Suppressor macrophage (primary cell): ENCODE data around the gene AVPR2.
A peak's percentile ranks its signal among the peaks of the same experiment; 100 is the strongest.

Source experiments
- DNase-seq, 4 experiments: peaks; one replicate each; pipeline ENCODE4 v3.0.0-alpha.2; 2020 to 2022

Gene AVPR2

DNA sequence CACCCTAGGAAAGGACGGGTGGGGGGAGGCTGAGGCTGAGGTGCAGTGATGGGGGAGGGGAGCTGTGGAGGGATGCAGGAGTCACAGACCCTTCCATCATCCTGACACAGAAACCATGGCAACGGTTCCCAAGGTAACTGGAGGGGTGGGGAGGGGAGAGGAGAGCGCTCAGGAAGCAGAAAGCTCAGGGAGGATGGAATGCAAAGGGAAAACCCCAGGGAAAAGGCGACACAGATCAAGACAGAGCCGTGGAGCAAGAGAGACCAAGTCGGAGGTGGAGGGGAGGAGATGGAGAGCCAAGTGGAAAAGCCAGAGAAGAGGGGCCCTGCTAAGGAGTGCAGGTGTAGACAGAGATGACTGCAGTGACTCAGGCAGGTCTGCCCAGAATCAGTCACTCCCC is 33.0 kb upstream of the AVPR2 start:
- no peak for DNase-seq

DNA sequence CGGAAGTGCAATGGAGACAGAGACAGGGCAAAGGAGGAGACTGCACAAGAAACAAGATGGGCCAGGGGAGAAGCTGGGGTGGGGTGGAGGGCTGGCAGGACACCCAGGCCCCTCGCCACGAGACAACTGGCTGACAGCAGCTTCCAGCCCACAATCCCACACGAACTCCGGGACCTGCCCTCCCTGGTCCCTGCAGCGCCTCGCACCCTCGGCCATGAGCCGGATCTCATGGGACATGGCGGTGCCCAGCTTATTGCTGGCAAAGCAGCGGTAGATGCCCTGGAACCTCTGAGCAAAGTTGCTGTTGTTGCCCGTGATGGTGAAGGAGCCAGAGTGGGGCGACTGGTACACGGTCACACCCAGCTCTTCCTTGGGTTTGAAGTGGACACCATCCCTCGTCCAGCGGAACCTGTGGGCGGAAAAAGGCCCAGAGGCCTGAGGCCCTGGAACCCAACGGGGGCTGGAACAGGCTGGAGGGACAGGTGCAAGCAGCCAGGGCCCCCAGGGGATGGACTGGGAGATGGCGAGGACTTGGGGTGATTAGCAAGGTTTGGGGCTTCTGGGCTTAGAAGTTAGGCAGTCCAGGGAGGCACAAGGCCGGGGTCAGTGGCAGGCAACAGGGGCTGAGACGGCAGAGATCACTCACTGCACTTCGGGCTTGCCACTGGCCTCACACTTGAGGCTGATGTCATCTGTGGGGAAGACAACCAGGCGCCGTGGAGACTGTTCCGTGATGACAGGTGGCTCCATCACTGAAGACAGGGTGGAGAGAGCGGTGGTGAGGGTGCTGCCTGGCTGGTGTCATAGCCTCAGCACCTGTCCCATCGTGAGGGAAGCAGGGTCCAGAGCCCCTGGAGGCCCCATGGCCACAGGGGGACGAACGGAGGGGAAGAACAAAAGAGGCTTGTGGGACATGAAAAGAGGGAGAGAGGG is 32.3 kb upstream of the AVPR2 start:
- DNase-seq, result no peak

DNA sequence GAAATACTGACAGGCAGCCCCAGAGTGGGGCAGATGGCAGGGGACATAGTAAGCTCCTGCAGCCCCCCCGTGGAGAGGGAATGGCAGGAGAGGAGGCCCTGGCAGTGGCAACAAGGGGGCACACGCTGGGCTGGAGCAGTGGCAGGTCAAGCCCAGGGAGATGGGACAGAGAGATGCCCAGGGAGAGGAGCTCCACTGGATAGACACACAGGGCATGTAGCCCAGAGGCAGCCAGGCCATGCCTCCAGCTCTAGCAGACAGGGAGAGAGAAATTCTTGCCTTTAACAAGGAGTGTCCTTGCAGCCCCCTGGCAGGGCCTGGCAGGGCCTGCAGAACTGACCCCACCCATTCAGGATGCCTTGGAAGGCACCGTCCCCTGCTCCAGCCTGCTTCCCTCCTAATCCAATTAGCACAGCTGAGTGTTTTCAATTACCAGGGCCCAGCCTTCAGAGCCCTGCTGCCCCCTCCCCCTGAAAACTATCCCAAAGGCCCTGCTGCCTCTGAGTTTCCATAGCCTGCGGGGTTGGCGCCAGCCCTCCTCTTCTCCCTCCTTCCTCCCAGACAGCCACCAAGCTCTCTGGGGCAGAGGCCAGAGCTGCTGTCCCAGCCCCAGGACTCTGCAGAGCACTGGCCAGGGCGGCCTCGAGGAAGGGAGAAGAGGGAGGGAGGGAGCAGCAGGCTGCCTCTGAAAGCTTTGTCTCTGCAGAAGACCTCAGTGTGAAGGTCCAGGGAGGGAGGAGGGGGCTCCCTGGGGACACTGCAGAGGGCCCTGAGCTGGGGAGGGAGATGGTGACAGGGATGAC is 31.0 kb upstream of the AVPR2 start:
- DNase-seq, result no peak

DNA sequence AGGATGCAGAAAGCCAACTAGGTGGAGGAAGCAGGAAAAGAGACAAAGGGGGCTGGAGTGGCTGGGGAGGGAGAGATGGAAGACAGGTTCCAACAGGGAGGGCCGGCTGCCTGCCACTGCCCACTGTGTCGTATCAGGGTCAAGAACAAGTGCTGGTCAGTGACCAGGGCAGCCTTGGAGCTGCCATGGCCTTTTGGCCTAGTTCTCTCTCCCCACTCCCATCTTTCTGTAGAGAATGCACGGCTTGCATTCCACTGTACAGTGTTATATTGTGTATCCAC is 30.4 kb upstream of the AVPR2 start:
- DNase-seq, result no peak

DNA sequence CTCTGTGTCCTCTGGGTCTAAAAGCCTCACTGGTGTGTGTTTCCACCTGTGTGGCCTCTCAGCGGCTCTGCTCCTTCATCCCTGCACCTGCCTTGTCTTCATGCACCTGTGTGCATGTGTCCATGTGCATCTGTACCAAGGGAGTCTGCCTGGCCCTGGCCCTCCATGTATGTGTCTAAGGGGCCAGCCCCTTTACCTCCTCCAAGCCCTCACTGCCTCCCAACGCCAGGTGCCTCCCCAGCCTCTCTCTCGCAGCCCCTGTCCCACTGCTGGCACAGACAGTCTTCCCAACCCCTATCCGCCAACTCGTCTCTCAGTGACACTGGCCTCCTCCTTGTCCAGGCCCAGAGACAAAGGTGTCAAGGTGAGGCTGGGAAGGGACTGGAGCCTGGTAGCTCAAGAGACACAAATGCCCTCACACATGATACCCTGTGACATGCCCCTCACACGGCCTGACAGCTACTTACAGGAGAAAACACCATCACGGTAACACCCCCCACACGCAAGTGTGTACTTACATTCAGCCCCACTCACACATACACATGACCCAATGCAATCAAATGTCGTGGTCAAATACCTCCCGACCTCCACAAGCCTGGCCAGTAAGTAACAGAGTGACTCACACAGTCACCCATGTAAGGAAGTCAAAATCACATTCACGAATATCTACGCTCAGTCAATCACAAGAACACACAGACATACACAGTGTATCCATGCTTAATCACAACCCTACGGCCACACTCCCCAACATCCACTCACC is 29.9 kb upstream of the AVPR2 start:
- DNase-seq, result no peak

DNA sequence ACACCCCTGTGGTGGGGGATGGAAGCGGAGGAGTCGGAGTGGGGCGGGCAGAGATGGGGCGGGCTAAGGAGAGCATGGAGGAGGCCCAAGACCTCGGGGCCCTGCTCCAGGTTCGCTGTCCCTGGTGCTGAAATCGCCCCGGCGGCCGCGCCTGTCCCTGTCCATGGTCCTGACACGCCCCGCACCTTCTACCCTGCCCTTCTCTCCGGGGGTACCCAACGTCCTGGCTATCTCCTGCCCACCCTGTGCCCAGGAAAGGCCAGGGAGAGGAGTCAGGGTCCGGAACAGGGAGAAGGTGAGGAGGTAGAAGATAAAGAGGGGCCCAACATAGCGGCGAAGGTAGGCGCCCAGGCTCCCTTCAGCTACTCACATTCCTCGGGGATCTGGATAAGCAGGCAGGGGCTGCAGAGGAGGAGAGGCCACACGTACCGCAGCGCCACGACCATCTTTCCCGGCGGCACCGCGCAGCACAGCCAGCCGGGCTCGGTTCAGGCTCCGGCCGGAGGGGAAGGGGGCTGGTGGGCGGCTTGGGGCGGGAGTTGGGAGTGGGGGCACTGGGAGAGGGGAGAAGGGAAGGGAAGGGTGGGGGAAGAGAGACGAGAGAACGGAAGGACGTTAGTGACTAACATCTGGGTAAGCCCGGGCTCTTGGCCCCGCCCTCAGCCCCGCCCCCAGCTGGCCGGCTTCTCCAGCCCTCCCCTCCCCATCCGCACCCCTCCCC is 28.9 kb upstream of the AVPR2 start:
- peak; percentile 43 to 70 (median 56) for DNase-seq

DNA sequence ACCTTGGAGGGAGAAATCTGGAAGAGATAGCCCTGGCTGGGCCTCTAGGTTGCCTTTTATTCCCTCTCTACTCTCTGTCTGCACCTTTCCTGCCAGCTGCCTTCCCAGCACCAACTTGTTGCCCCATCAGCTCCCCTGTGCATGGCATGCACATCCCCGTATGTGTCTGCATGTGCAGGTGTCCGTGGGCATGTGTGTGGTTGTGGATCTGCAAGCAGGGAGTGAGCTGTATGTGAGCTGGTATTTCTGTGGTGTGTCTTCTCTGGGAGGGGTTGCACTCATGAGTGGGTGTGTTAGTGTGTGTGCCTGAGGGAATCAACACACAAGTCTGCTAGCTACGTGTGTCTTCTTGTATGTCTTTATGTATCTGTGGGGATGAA is 28.4 kb upstream of the AVPR2 start:
- no peak for DNase-seq

DNA sequence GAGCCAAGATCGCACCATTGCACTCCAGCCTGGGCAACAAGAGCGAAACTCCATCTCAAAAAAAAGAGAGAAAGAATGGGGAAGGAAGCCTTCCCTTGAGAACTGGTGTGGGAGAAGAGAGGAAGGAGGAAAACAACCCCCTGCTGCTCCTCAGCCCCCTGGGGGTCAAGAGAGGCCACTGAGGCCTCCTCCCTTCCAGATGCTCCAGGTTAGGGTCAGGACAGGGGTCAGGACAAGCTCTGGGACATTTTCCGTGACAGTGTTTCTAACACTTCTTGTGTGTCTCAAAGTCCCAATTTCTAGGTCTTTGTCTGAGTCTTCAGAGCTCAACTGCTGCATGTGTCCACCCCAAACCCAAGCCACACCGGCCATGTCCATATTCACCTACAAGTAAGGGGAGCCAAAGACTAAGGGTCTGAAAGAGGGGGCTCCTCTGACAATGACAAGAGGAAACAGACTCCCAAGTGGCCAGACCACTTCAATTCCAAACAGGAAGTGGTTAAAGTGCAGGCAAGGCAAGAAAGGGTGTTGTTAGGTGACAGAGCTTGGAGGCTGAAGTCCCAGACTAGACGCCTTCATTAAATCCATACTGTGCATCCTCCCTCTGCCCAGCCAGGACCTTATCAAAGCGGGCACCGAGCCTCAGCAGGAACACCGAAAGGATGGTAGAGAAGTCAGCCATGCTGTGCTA is 26.8 kb upstream of the AVPR2 start:
- no peak for DNase-seq

DNA sequence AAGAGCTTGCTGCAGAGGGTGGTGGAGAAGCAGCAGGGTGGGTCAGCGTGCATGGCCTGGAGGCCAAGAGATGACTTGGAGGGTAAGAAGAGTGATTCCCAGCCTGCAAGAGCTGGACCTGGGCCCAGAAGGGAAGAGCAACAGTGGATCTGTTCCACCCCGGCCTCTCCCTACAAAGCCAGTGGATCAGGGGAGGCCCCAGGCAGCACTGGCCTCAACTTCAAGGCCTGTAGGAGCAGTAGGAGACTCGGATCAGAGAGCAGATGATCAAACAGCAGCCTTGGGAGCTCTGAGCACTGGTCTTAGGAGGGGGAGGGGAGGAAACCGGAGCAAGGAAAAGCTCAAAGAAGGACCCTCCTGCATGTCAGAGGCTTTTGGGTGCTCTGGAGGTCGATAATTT is 26.1 kb upstream of the AVPR2 start:
- DNase-seq, result no peak

DNA sequence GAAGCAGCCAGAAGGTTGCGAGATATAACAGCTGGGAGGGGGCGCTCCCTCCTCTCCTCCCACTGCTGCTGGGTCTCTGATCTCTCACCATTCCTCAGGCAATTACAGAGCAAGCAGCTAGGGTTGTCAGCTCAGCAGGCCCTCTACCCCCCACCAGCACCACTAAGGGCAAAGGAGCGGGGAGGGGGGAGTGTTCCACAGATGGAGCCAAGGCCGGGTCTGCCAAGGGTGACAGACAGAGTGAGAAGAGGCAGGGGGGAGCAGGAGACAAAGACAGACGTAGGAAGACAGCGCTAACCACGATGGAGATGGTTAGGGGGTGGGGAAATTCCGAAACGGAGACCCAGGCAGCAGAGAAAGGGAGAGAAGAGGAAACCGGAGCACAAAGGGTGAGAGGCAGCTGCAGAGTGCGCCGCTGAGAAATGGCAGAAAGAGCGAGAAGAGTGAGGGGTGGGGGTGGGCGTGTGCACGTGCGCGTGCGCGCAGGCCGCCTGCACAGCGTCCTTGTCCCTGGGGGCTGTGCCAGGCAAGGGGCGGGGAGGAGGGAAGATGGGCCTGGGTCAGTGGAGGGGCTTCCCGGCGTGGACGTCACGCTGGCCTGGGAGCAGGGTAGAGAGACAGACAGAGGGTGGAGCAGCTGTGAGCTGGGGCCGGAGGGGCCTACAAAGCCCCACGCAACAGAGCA is 25.4 kb upstream of the AVPR2 start:
- no peak for DNase-seq

DNA sequence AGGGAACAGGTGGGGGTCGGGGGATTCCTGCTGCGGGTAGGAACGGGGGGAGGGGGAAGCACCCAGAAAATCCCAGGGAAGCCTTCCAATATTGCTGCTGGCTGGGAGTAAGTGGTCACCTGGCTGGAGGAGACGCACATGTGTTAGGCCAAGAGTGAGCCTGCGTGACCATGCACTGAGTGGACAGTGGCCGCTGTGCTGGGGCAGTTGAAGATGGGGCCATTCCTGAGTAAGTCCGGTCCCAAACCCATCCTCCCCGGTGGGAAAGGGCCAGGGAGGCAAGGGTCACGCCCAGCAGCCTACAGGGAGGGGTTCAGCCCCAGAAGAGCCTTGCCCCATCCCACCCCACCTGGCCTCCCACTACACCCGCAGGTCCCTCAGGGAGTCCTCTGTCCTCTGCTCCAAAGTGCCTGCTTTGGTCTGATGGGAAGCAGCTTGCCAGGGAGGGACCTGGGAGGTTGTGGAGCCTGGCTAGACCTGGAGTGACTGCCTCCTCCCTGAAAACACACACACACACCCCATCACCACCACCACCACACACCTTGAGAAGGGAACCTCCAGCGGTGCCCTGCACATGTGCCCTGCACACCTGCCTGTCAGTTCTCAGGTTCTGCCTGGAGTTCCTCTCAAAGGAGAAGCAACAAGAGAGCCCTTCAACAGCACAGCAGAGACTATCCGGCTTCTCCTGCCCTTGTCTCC is 24.6 kb upstream of the AVPR2 start:
- DNase-seq, result no peak

DNA sequence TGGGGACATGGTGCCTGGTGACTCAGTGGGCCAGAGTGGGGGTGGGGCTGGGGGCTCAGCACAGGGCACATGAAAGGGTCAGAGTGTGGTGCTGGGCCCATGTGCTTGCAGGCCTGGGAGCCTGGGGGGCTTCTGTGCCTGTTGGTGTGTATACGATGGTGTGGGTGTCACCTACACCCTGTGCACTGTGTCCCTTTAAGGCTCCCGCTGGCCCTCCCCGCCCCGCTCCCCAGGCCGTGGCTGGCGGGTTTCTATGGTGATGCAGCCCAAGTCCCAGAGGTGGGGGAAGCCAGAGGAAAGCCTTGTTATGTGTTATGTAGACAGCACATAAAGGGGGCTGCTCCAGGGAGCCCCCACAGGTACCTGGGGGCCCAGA is 24.0 kb upstream of the AVPR2 start:
- DNase-seq, result no peak

DNA sequence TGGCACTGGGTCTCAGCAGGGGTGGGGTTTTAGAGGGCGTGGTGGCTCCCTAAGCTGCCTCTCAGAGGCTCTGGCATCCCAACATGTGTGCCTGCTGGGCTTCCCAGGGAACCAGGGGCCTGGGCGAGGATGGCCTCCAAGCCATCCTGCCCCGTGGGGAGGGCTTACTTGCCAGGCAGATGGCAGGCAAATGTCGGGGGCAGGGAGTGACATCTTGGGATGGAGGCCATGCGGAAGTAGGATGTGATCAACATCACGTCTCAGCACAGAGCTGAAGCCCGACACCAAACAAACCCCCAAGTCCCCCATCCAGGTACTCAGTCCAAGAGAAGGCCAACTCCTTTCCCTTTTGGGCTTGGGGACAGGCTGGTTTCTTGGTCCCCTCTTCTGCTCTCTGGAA is 23.2 kb upstream of the AVPR2 start:
- no peak for DNase-seq

DNA sequence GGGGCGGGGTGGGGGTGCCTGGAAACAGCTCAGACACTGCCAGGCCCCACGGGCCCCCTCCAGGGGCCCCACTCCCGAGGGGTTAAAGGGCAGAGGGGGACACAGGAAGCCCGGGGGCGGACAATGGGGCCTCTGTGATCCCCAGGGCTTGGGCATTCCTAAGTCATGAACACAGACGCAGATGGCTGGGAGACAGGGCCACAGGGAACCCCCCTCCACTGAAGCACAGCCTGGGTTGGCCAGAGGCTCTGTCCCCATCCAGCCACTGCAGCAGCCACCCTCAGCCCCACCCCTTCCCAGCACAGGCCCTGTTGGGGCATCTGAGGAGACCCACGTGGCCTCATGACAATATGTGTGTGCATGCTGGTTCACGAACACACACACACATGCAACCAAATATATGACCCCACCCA is 22.4 kb upstream of the AVPR2 start:
- DNase-seq, result no peak

DNA sequence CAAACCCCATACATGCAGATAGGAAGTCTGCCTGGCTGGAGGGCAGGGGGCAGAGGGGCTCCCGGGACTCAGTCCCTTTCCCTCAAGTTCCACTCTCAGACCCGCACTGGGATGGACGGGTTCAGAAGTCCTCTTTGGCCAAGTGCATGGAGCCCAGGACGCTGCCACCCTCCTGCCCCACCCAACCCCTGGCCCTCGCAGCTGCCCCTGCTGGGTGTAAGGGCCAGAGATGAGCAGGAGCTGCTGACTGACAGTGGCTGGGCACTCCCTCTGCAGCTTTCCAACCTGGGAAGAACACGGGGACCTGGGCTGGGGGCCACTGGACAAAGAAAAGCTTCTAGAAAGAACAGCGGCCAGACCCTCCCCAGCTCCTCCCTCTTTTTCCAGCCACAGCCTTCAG is 21.9 kb upstream of the AVPR2 start:
- DNase-seq, result no peak

DNA sequence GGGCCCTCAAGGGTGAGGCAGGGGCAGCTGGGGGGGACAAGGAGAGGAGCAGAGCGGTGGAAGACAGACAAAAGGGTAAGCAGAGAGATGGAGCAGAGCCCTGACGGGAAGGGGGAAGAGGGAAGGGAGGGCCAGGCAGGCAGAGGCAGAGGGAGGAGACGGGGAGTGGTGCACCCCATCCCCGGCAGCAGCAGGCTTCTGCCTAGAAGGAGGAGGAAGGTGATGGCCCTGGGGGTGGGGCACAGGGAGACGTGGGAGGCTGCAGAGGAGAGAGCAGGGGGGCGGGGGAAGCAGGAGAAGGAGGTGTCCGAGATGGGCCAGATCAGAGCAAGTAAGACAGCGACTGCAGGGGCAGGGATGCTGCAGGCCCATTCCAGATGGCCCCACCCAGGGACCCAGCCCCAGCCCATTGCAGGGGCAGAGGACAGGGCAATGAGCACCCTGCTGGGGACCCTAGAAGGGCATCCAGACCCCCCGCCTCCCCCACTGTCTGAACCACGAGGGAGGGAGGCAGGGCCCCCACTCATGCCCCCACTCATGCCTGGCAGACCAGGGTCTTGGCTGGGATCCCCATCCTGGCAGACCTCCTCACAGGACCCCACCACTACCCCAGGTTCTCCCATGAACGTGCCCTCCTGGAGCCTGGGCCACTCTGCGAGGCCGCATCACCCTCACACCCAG is 21.2 kb upstream of the AVPR2 start:
- DNase-seq, result no peak

DNA sequence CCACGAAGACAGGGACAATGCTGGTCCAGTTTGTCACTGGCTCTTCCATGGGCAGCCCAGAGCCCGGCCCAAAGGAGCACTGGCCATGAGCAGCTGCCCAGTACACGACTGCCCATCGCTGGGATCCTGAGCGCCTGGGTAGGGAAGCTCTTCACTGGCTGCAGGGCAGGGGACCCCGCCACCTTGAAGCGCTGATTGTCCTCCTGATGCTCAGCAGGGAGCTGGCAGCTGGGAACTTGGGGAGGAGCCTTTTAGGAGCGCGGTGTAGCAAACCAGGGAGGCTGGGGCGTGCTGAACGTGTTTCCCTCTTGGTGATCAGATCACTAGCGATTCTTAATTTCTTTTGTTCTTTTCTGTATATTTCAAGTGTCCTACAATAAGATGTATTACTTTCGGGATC is 20.3 kb upstream of the AVPR2 start:
- no peak for DNase-seq

DNA sequence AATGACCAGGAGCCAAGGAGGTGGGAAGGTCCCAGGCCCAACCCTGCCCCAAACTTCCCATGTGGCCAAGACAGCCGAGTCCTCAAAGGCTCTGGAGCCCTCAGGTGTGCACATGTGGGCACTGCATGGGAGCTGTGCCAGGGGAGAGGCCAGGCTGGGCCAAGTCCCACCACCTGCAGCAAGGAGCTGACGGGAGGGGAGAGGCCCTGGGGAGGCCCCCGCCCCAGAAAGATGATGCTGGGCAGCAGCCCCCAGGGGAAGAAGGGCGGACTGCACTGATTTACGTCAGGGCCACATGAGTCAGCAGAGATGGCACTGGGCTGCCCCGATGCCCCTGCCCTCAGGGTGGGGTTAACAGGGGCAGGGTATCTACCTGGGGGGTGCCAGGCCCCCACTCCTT is 19.9 kb upstream of the AVPR2 start:
- DNase-seq, result no peak

DNA sequence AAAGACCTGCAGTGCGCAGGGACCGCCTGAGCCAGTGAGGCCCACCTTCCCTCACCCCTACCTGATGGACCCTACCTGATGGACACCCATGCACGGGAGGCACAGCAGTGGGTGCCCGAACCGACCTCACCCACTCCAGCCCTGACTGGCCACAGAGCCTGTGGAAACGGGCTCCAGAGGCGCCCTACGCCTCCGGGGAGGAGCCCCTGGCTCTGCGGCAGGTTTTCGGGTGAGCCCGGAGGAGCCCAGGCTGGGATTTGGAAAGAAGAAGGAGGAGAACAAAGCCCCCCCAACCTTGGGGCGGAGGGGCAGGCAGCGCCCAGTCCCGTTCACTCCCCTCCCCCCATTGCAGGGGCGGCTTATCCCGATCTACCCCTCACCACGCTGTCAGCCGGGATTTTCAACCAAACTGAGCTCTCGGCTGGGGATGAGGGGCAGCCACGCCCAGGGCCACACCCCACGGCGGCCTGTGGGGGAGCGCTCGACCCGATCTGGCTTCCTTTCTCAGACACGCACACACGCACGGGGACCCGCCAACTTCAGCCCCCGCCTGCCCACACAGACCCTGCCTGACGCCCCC is 19.2 kb upstream of the AVPR2 start:
- no peak for DNase-seq
